Omental fat pad (tissue), 4 donors: ENCODE results near the gene KLHL26. TPM values are rescaled to one million over a fixed set of nuclear protein-coding genes. Genes with fewer than 3 reads are reported as not detected.

Experiments used
- ATAC-seq: fragments of 150-250 bp; one replicate; pipeline ENCODE4 v1.9.1; 2016; ENCODE audit warnings: mild to moderate bottlenecking, moderate library complexity; ENCODE audit not compliant: low FRiP score
- DNase-seq: peaks from one replicate; pipeline ENCODE4 v3.0.0-alpha.2; 2019; ENCODE audit warnings: low spot score
- total RNA-seq, 4 donors: library from RNA; depleted of rRNA; stranded (reverse); fragments of >200 nt; gene quantifications; one replicate each; pipeline ENCODE4 v1.1.0, GENCODE V29; 2016
- TF ChIP-seq, protein P1 (sequence below), 3 donors: fragments of 450-650 bp; IDR thresholded peaks; one replicate each; pipeline ENCODE4 v1.5.1; 2016 to 2017; ENCODE audit warnings: antibody characterized with exemption in 3 of 3, mild to moderate bottlenecking in 3 of 3, moderate library complexity in 2 of 3

Gene KLHL26, protein sequence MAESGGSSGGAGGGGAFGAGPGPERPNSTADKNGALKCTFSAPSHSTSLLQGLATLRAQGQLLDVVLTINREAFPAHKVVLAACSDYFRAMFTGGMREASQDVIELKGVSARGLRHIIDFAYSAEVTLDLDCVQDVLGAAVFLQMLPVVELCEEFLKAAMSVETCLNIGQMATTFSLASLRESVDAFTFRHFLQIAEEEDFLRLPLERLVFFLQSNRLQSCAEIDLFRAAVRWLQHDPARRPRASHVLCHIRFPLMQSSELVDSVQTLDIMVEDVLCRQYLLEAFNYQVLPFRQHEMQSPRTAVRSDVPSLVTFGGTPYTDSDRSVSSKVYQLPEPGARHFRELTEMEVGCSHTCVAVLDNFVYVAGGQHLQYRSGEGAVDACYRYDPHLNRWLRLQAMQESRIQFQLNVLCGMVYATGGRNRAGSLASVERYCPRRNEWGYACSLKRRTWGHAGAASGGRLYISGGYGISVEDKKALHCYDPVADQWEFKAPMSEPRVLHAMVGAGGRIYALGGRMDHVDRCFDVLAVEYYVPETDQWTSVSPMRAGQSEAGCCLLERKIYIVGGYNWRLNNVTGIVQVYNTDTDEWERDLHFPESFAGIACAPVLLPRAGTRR
- 10 to 100 TPM in 3 of 4 donors, 1 to 10 TPM in 1; 6.3 to 17.8 (median 11.6) TPM for total RNA-seq

DNA sequence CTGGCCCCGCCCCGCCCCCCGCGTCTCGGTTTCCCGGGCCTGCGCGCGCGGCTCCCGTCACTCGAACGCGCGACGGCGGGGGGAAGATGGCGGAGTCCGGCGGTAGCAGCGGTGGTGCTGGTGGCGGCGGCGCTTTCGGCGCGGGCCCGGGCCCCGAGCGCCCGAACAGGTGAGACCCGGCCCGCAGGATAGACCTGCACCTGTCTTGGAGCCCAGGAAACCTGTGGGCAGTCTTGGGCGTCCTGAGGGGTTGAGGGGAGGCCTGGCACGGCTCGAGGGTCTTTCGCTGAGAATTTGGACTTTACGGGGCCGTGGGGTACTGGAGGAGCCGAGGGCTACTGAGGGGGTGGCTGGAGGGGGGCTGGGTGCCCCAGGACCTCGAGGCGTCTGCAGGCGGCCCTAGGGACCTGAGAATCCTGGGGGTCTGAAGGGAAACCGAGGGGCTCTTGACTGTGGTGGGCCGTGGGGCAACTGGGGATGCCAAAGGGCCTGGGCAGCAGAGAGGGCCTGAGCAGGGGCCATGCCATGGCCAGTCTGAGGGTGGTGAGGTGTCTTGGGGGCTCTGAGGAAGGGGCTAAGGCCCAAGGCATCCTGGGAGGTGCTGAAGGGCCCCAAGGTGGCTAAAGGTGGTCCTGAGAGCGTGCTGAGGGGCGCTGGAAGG, at the start of gene KLHL26:
KLHL26 (plus strand) TSS at position 60 of the 661 bp plus-strand sequence; CDS start at position 87, 27 bp downstream.
- ATAC-seq (no peak), DNase-seq (no peak)
- TF ChIP-seq, protein P1, sequence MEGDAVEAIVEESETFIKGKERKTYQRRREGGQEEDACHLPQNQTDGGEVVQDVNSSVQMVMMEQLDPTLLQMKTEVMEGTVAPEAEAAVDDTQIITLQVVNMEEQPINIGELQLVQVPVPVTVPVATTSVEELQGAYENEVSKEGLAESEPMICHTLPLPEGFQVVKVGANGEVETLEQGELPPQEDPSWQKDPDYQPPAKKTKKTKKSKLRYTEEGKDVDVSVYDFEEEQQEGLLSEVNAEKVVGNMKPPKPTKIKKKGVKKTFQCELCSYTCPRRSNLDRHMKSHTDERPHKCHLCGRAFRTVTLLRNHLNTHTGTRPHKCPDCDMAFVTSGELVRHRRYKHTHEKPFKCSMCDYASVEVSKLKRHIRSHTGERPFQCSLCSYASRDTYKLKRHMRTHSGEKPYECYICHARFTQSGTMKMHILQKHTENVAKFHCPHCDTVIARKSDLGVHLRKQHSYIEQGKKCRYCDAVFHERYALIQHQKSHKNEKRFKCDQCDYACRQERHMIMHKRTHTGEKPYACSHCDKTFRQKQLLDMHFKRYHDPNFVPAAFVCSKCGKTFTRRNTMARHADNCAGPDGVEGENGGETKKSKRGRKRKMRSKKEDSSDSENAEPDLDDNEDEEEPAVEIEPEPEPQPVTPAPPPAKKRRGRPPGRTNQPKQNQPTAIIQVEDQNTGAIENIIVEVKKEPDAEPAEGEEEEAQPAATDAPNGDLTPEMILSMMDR (IDR thresholded peaks at IDR 0.05) = no peak

DNA sequence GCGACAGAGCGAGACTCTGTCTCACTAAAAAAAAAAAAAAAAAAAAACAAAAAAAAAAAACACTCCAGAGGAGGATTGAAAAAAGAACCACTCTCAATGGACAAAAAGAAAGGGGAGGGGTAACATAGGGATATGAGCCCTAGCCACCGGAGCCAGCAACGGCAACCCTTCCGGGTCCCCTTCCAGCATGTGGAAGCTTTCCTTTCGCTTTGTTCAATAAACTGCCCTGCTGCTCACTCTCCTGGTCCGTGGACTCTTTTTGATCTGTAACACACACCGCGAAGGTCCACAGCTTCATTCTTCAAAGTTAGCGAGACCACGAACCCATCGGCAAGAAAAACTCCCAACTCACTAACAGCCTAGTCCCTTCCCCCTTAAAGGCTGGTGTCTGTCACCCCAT, 49.3 kb upstream of the KLHL26 start:
- DNase-seq (no peak), ATAC-seq (no peak)
- TF ChIP-seq, protein P1 (IDR thresholded peaks at IDR 0.05) = no peak

DNA sequence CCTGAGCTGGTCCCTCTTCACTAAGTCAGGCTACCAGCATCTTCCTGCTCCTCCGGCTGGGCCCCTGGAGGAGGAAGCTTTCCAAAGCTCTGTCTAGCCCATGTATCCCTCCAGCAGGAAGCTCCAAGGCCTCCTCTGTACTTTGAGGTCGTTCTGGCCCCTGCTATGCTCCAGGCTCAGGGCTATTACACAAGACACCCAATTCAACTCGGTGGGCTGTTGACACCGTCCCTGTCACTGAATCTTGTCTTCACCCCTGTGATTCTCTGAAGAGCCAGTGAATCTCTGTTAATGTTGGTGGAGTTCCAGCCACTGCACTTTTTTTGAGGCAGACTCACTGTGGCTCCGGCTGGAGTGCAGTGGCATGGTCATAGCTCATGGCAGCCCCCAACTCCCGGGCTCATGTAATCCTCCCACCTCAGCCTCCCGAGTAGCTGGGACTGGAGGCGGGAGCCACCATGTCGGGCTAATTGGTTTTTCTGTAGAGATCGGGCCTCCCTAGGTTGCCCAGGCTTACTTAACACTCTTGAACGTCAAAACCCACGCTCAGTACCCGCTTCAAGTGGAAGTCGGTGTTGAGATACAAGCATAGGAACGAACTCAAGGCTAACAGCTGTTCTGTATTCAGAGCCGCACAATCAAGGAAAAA, 48.7 kb upstream of the KLHL26 start:
- ATAC-seq (peak; percentile 10), DNase-seq (no peak)
- TF ChIP-seq, protein P1 (IDR thresholded peaks at IDR 0.05) = no peak

DNA sequence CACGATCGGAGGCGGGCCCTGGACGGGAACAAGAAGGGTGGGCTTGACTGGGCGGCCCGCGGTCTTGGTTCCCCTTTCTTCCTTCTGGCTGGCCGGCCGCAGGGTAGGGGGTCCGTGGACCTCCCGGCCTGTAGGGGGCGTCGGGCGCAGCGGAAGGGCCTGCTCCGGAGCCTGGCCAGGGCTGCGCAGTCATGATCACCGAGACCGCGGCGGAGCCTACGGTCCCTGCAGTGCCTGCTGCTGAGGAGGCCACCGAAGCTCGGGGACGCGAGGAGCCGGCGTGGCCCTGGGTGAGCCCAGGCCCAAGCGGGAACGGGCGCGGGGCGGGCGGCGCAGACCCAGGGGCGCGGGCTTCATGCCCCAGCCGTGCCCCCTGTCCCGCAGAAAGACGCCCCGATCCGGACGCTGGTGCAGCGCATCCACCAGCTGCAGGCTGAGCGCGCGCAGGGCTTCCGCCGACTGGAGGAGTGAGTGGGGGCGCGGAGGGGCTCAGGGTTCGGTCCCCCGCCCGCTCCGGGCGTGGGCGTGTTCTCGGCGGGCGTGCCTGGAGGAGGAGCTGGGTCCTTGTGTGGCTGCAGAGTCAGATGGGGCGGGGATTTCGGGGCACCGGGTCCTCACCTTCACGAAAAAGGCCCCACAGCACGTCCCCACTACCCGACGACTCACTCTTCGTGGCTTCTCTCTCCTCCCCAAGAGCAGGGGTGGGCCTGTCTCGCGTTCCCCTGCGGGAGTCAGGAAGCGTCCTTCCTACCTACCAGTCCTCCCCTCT, 48.0 kb upstream of the KLHL26 start, which contains the start of gene REX1BD:
REX1BD (plus strand) TSS at position 188 of the 769 bp plus-strand sequence; CDS start at position 192, 4 bp downstream.
- TF ChIP-seq, protein P1 (IDR thresholded peaks at IDR 0.05) = peak in 1 of 3 donors; percentile 67
- ATAC-seq = peak; percentile 85
- no peak for DNase-seq

DNA sequence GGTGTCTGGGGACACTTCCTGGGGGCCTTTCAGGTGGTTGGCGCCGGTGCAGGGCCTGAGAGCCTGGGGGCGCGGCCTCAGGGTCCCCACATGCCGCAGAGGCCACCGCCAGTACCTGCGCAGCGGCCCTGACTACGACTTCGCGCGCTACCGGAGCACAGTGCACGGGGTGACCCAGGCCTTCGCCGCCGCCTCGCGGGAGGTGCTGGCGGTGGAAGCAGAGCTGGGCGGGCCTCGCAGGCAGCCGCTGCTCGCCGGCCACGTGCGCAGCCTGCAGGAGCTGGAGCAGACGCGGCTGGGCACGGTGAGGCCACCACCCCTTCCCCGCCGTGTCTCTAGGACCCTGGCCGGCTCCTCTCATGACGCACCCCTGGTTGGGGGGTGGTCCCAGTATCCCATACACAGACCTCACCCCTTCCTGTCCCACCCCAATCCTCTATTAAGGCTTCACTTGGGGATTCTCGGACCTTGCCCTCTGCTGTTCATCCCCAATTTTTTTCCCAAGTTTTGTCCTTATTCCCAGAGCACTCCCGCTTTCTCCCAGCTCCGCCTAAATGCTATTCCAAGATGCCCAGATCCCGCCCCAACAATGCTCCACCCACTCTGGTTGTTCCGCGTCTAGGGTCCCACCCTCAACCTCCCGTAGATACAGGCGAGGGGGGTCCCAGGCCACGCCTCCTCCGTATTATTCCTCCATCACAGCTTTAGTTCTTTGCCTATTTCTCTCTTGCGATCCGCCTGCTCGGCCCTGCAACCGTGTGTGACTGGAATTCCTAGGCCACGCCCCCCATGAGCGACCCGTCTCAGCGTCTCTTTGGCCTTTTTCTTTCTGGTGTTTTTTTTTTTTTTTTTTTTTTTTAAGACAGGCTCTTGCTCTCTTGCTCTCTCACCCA, 47.2 kb upstream of the KLHL26 start:
- TF ChIP-seq, protein P1 (IDR thresholded peaks at IDR 0.05) = no peak
- no peak for DNase-seq
- ATAC-seq = peak; percentile 47
